Kidney glomerular epithelial cell (primary cell): ENCODE measurements around the gene PELI3.

ENCODE experiments used
- DNase-seq: peaks from one replicate; lab custom pipeline; 2025; lab: John Stamatoyannopoulos, UW

PELI3 gene

DNA sequence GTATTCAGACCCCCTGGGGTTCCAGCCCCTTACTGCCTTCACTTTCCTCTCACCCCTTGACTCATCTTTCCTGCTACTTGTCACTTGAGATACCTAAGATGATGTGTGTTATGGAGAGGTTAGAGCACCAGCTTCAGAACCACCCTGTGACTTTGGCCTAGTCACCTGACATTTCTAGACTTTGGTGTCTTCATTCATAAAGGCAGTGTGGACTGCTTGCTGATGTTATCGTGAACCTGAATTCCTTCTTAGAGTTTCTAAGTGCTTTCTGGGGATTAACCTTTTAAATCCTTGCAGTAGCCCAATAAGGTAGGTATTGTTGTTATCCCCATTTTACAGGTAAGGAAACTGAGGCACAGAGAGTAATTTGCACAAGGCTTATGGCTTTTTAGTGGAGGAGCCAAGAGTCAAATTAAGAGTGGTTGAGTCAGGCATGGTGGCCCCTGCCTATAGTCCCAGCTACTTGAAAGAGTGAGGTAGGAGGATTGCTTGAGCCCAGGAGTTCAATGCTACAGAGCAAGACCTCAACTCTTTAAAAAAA, 38.6 kb downstream of the PELI3 start:
- no peak for DNase-seq

DNA sequence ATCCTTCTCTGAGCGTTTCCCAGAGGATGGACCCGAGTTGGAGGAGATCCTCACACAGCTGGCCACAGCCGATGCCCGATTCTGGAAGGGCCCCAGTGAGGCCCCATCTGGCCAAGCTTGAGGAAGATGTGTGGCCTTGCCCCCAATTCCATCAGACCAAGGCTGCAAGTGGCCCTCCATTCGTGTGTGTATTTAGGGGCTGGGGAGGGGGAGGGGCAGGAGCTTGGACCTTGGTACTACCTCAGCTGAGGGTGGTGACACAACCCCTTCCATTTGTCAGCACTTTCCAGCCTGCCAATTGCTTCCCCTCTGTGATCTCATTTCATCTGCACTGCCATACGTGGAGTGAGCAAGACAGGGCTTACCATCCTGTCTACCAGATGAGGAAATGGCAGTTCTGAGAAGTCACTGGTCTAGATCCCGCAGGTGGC, 42.4 kb downstream of the PELI3 start:
- no peak for DNase-seq

DNA sequence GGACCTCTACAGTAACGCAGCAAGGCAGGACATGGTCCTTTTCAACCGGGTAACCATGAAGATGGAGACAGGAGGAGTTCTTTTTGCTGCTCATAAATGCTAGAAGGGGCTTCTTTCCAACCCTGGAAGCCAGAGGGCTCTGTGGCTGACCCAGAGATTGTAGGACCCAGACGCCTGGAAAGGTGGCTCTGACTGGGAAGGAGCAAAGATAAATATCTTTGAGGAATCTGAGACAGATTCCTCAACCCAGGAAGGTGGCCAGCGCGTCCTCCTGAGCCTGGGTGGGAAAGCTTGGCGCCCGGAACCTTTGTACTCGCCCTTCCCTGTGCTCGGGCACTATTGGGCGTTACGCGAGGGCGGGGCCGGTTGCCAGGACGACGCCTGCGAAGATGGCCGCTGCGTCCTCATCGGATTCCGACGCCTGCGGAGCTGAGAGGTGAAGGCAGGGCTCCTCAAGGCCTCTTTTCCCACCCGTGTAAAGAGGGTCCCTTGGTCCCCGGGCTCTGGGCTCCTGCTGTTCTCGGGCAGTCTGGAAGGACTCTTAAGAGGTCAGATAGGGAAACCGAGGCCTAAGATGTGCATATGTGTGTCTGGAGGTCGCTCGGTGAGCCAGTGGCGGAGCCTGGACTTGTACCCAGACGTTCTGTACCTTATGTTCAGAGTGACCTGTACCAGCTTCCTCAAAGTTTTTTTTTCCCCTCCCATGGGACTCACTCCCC, 43.7 kb downstream of the PELI3 start, which contains the start of gene BBS1:
TSS of gene BBS1 (plus strand) at position 365 of the 719 bp plus-strand sequence. CDS start at position 390, 25 bp downstream.
- peak; percentile 54 for DNase-seq

DNA sequence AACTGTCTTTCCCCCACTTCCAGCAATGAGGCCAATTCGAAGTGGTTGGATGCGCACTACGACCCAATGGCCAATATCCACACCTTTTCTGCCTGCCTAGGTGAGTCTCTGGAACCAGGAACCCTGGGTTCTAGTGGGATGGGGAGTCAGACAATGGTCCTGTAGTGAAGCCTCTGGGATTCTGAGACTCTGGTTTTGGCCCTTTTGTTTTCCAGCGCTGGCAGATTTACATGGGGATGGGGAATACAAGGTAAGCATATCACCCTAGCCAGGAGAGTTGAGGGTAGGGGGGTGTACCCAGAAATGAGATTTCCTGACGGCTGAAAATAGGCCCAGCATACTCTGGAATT, 44.3 kb downstream of the PELI3 start:
- DNase-seq, result no peak

DNA sequence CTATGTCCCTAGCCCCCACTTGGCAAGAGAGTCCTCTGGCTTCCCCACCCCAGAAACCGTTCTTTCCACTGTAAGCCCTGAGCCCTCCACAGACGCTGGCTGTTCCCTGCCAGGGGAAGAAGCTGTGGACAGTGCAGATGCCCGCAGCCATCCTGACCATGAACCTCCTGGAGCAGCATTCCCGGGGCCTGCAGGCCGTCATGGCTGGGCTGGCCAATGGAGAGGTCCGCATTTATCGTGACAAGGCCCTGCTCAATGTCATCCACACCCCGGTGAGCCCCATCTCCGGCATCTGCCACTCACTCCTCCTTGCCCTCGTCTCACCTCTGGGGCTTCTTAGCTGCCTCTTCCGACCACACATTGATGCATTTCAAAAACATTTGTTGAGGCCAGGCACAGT, 56.9 kb downstream of the PELI3 start:
- DNase-seq, result no peak

DNA sequence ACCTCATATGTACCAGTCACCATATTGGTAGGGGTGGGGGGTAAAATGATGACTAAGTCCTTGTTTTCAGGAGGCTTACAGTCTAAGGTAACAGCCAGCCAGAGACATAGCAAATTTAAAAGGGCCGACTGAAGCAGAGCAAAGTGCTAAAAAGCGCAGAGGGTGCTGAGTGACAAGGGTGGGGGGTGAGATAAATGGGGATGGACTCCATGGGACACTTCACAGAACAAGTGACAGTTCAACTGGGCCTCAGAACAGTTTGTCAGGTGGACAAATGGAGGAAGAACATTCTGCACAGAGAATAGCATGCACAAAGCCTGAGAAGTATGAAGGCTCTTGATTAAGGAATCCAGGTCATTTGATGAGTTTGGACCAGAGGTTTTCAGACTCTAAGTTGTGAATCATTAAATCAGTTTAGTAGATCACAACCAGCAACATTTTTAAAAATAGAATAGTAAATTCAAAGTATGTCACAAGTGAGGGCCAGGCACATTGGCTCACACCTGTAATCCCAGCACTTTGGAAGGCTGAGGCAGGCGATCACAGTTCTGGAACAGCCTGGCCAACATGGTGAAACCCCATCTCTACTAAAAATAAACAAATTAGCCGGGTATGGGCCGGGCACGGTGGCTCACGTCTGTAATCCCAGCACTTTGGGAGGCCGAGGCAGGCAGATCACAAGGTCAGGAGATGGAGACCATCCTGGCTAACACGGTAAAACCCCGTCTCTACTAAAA, 57.8 kb downstream of the PELI3 start:
- no peak for DNase-seq
